ENCODE measurements around the gene OGN. TPM values are rescaled to one million over a fixed set of nuclear protein-coding genes. Genes with fewer than 3 reads are reported as not detected.
A peak's percentile ranks its signal among the peaks of the same experiment; 100 is the strongest.
"Not testable (repeated sequence)": the region's sequence is repeated elsewhere in the genome, so short reads cannot be mapped to it uniquely, and the experiment has no call there.

Gene OGN, protein sequence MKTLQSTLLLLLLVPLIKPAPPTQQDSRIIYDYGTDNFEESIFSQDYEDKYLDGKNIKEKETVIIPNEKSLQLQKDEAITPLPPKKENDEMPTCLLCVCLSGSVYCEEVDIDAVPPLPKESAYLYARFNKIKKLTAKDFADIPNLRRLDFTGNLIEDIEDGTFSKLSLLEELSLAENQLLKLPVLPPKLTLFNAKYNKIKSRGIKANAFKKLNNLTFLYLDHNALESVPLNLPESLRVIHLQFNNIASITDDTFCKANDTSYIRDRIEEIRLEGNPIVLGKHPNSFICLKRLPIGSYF
- total RNA-seq = 8.1 TPM
- long read RNA-seq, partial matches to known transcripts = 3 of 8 reads
- long read RNA-seq, other reads (novel, unspliced or antisense) = 2 of 8 reads

DNA sequence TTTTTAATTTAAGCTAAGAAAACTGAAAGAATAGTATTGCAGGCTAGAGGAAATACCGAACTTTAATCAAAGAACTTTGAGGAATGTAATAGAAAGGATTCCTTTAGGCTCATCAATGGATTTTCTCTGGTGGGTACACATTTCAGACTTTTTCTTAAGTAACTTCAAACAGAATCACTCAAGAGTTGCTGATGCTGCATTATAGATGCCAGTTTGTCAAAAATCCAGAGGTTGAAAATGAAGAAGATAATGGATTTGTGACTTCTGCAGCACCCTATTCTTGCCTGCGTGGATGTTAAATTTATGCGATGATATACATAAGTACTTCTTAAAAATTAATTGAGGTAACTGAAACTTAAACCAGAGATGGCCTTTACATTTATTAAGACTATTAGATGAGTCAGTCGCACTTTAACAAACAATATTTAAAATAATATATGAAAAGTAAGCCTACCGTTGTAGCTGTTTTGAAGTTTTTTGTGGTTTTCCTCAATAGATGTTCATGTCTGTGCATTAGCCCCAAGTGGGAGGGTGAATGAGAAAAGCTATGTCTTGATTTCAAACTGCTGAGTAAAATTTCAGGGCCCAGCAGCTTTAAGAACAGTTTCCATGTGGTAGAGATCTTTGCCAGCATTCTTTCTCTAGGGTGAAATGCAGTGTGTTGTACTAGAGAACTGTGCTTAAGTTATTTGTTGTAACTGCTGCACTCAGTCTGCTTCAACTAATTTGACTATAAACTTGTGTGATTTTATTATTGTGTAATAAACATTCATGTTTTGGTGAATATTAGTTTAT is at the start of gene OGN:
TSS of gene OGN (minus strand) at position 537 of the 795 bp plus-strand sequence. CDS start 1,171 bp downstream, outside the sequence.
- intact Hi-C loops (cut with micrococcal nuclease) = no loop called here
- peak; percentile 52 for ATAC-seq
- DNase-seq = no peak

DNA sequence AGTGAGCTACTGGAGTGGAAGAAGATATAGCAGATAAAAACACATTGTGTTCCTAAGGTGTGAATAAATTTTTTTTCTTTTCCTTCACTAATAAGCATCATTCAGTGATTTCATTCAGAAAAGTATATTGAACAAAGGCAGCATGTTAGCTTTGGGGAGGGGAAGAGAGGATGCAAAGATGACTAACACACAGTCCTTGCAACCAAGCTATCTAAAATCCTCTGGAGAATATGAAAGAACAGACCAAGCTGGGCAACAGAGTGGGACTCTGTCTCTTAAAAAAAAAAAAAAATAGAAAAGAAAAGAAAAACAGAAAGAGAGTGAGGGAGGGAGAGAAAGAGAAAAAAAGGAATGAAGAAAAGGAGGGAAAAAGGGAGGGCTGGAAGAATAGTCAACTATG is 42.2 kb upstream of the OGN start:
- ATAC-seq = peak; percentile 23
- DNase-seq = no peak
- intact Hi-C loops (cut with micrococcal nuclease) = no loop called here

DNA sequence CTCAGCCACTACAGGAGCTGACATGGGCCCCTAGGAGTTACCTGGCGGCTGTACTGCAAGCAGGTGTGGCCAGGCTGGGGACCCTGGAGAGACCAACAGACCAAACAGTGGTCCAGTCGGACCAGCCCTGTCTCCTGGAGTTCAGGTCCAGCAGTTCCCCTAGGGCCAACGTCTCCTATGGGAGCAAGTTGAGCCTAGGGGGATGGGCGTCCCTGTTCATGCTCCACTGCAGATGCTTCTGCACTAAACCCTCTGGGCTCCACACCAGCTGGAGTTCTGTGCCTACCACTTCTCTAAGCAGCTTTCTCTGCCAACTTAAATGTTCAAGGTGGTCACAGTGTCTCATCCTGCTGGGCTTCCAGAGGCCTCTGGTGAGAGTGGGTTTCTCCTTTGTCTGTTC is 40.5 kb upstream of the OGN start:
- ATAC-seq (no peak), DNase-seq (no peak)
- intact Hi-C loops (cut with micrococcal nuclease) = no loop called here

DNA sequence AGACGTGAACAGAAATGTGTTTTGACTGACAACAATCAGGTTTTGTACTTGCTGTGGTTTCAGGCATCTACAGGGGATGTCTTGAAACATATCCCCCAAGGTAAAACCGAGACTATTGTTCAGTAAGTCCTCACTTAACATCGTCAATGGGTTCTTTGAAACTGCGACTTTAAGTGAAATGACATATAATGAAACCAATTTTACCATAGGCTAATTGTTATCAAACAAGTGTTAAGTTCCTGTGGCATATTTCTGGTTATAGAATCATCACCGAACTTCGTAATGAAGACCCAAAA is 36.3 kb upstream of the OGN start:
- intact Hi-C loops (cut with micrococcal nuclease) = no loop called here
- ATAC-seq (no peak), DNase-seq (no peak)

DNA sequence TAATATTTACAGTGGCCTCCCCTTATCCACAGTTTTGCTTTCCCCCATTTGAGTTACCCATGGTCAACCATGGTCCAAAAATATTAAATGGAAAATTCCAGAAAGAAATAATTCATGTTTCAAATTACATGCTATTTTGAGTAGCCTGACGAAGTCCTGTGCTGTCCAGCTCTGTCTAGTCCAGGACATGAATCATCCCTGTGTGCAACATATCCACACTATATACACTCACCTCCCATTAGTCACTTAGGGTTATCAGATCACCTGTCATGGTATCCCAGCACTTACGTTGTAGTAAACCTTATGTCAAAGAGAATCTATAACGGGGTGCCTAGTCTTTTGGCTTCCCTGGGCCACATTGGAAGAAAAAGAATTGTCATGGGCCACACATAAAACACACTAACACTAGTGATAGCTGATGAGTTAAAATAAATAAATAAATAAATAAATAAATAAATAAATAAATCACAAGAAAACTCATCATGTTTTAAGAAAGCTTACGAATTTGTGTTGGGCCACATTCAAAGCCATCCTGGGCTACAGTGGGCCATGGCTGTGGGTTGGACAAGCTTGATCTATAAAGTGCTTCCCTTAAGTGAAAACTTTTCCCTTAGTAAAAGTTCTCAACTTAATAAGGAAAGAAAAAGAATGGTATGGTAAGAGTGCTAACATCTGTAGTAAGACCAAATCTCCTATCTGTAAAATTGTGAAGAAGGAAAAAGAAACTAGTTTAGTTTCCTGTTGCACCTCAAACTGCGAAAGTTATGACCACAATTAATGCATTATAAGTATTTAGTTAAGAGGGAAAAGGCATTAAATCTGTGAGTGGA is 35.8 kb upstream of the OGN start:
- no peak for DNase-seq
- no peak for ATAC-seq
- intact Hi-C loops (cut with micrococcal nuclease) = no loop called here

DNA sequence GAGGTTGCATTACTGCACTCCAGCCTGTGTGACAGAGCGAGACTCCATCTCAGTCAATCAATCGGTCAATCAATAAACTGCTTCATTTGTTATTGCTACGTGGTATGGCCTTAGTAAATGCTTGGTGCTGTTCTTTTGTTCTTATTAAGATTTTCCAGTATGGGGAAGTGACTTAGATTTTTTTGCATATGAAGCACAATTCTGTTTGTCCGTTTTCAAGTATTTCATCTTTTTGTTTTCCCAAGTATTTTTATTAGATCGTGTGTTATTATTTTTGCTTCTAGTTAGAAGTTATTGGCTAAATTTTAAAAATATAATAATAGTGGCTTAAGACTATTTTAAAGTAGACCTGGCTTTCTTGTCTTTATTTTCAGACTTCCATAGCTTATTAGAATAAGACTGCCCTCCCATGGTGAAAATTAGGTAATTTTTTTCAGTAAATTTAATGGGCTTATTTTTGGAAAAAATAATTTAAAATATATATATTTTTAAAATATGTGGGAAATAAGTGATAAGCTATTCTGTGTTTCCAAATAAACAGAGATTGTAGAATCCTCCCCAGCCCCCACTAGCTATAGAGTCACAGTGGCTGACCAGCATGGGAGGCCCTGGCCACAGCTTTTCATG is 34.6 kb upstream of the OGN start:
- DNase-seq = no peak
- intact Hi-C loops (cut with micrococcal nuclease) = no loop called here
- ATAC-seq = no peak

DNA sequence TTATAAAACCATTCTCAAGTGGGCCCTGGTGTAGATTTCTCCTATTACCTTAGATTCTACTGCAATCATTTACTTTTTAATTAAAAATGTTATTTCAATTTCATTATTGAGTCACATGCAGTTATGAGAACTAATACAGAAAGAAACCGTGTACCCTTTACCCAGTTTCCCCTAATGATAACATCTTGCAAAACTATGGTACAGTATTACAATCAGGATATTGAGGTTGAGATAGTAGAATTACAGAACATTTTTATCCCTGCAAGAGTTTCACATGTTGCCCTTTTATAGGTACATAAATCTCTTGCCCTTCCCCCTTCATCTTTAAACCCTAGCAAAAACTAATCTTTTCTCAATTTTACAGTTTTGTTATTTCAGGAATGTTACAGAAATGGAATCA is 30.9 kb upstream of the OGN start:
- ATAC-seq (no peak), DNase-seq (no peak)
- intact Hi-C loops (cut with micrococcal nuclease) = no loop called here

DNA sequence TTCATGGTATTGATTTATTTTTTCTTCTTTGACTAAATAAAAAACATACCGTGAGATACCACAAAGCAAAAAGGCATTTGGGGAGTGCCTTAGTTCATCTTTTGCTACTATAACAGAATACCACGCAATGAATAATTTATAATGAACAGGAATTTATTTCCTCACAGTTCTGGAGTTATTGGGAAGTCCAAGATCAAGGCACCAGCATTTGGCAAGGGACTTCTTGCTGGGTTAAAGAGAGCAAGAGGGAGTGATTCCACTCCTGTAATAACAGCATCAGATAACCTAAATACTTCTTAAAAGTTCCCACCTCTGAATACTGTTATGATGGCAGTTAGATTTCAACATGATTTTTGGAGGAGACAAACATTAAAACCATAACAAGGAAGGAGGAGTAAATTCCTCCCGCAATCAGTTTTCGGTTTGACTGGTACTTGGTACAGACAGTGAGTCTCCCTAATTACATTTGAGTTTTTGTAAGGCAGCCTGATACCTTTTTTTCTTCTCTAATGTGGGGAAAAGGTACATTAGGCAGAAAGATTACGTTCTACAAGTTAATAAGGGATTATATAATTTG is 28.7 kb upstream of the OGN start:
- intact Hi-C loops (cut with micrococcal nuclease) = no loop called here
- no peak for DNase-seq

DNA sequence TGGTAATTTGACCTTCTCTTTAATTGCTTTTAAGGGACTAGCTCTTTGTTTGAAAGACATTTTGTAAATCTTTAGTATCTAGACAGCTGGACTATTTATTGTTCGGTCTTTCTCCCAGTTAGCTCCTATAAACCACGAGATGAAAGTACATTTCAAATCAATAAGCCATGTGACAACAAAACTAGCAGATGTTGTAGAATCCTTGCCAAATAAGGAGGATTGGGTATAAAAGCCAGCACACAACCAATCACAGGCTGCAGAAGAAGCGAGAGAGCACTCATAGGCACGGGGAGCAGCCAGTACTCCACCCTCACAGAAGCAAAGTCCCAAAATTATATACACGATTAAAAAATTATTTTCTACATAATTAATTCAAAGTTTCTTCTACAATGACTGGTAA is 28.0 kb upstream of the OGN start:
- ATAC-seq (peak; percentile 32), DNase-seq (no peak)
- intact Hi-C loops (cut with micrococcal nuclease) = no loop called here

More for the DNA sequence above, 28.7 kb upstream of the OGN start:
- ATAC-seq = no peak

DNA sequence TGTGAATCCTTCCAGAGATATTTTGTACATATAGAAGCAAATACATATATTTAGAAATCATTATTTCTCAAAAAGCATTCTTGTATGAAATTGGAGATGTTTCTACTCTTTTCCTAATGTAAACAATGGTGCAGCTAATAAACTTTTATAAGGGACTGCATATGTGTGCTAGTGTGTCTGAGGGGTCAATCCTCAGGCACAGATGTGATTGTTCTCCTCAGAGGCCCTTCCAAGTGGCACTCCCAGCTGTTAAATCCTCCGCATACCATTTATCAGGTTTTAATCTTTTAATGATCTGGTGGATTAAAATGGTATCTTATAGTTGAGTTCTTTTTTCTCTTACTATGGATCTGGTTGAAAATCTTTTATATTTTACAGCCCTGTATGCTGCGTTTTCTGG is 25.5 kb upstream of the OGN start:
- intact Hi-C loops (cut with micrococcal nuclease) = no loop called here
- DNase-seq (no peak), ATAC-seq (no peak)

DNA sequence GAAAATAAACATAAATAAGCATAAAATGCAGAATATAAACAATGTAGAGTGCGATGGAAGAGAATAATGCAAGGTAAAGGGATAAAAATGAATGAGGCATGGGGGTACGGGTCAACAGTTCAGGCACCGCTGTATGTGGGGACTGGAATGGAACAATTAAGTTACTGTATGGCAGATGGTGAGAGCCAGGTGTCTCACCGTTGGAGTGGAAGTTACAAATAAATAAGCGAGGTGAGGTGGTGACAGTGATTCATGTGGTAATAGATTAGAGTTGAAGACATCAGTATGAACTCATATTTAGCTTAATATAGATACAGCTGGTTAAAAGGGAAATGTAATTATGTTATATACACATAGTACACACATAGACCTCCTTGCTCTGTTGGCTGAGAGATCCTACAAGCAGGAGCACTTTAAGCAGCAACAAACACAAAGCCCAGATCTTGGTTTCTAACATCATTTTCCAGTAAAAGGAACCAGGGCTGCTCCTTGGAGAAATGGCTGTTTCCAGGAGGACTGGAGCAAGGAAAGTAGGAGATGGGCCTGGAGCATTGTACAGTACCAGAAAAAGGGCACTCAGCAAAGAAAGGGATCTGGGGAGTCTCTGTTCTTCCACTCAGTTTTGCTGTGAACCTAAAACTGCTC is 22.2 kb upstream of the OGN start:
- no peak for ATAC-seq
- no peak for DNase-seq
- intact Hi-C loops (cut with micrococcal nuclease) = no loop called here

DNA sequence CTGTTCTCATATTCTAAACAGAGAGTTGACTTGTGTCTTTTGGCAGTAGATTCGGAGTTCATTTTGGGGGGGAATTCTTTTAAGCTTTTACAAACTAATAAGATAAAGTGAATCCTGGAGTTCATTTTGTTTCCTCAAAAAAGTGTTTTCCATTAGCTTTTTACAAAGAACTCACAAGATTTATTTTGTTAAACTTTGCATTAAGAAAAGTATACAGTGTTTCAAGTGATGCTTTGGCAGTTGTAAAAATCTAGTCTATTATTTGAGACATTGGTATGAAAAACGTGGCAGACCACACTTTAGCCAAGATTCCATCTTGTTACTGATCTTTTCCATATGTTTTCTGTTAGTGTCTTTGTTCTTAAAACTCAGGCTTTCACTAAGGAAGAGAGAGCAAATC is 21.1 kb upstream of the OGN start:
- no peak for ATAC-seq
- intact Hi-C loops (cut with micrococcal nuclease) = no loop called here

DNA sequence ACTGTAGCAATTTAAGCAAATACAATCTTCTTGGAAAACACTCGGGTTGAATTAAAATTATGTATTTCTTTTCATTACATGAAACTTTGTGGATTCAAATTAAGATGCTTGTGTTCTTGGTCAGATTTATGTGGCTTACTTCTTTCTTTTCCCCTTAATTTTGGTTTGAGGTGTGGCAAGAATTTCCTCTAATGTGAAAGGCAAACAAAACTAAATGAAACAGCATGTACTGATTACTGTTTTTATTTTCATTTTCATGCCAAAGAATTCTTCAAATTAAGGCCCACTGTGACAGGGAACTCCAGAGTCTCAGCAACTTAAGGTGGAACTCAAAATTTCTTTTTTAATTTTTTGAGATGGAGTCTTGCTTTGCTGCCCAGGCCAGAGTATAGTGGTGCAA is 20.0 kb upstream of the OGN start, which contains the start of gene OMD:
TSS of gene OMD (minus strand) at position 132 of the 400 bp plus-strand sequence. CDS start 6,913 bp downstream, outside the sequence.
- DNase-seq = no peak
- intact Hi-C loops (cut with micrococcal nuclease) = no loop called here
- peak; percentile 86 for ATAC-seq

More for the DNA sequence above, 21.1 kb upstream of the OGN start:
- no peak for DNase-seq

DNA sequence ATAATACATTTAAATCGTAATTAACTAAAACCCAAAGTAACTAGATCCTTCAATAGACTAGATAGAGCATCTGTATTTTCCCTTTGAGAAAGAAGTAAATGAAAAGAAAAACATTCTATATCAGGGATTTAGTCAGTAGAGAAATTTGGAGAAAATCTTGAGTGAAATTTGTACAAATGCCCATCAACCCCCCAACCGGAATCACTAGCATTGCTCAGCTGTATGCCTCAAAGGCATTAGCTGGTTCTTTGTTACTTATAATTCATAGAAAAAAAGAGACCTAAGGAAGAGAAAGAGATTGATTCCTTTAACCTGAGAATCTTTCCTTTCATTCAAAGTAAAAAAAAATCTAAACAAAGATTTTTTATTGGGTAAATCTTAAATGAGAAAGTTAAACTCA is 19.2 kb upstream of the OGN start:
- intact Hi-C loops (cut with micrococcal nuclease) = no loop called here
- ATAC-seq (no peak), DNase-seq (no peak)

DNA sequence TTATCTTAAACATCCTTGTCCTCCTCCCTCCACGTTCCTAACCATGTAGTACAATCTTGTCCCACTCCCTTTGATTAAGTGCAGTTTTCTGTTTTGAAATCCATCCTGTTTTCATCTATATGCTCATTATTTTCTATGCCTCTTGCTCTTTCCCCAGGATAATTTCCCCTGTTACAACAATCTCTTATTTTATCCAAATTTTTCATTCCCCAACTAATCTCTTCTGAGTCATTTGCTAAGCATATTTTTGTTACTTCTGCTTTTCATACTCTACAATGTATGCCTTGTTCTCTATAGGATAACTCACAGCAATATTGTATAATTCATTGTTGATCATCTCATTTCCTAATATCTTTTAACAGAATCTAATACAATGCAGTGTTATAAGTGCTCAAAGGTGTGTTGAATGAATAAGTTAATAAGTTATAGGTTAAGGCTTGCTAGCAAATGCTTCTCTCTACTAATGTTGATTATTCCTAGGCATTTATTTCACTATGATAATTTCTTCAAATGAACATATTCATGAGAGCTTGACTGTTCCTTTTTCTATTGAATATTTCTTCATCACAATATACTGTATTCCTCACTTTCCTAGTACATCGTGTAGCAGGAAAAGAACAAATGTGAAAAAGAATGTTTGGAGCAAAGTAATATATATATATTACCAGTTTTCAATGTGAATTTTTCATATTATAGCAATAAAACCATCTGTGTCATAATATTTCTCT is 18.4 kb upstream of the OGN start:
- DNase-seq = no peak
- no peak for ATAC-seq
- intact Hi-C loops (cut with micrococcal nuclease) = no loop called here

DNA sequence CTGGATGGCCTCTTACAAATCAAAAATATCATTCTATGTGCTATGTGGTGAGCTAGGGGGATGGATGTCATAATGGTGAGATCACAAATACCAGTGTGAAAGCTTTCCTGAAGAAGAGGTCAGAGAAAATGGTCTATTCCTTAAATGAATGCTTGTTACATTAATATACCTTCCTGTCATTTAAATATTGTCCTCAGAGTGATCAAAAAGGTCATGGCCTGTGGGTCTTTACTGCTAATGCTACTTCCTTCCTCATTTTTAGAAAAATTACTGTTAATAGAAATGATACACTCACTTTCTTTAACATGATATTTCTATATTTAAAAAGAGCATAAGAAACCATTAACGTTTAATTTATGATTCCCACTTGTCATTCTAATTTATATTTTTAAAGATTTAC is 10.2 kb upstream of the OGN start:
- intact Hi-C loops (cut with micrococcal nuclease) = no loop called here
- DNase-seq (no peak), ATAC-seq (no peak)

DNA sequence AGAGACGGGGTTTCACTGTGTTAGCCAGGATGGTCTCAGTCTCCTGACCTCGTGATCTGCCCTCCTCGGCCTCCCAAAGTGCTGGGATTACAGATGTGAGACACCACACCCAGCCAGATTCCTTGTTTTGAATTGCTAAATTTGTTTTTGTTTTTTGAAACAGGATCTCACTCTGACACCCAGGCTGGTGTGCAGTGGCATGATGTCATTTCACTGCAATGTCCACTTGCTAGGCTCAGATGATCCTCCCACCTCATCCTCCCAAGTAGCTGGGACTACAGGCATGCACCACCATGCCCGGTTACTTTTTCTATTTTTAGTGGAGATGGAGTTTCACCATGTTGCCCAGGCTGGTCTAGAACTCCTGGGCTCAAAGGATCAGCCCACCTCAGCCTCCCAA is 6.8 kb upstream of the OGN start:
- intact Hi-C loops (cut with micrococcal nuclease); DNase-seq: not testable (repeated sequence)
- ATAC-seq = peak; percentile 21
